ENCODE results near the gene MRPL14.
"Not testable (repeated sequence)": the region's sequence is repeated elsewhere in the genome, so short reads cannot be mapped to it uniquely, and the experiment has no call there.

The MRPL14 gene

GRCh38 chr6:44145839-44146238, 18.6 kb upstream of the MRPL14 start:
- H3K27ac Mint-ChIP-seq (ENCODE audit: low read depth), result no peak overlapping the region
- H3K36me3 Mint-ChIP-seq (ENCODE audit: insufficient read depth), result peaks cover 21% of the 10 kb centered on the region
- H3K4me1 Mint-ChIP-seq, result no peaks in the 10 kb centered on the region
- ATAC-seq (replicated peaks; ENCODE audit: extremely low read depth, poor library complexity, severe bottlenecking), result no peak
- DNase-seq (ENCODE audit: low spot score in 2 of 2), result no peak
- H3K4me3 Mint-ChIP-seq, result no peak overlapping the region
- no peaks in the 10 kb centered on the region for H3K9me3 Mint-ChIP-seq
- H3K27me3 Mint-ChIP-seq, result no peaks in the 10 kb centered on the region

GRCh38 chr6:44144536-44144935, 17.3 kb upstream of the MRPL14 start:
- H3K9me3 Mint-ChIP-seq; ATAC-seq (replicated peaks; ENCODE audit: extremely low read depth, poor library complexity, severe bottlenecking); DNase-seq (ENCODE audit: low spot score in 2 of 2); H3K4me3 Mint-ChIP-seq; H3K27ac Mint-ChIP-seq (ENCODE audit: low read depth); H3K27me3 Mint-ChIP-seq; H3K4me1 Mint-ChIP-seq: not testable (repeated sequence)
- peaks cover 24% of the 10 kb centered on the region for H3K36me3 Mint-ChIP-seq (ENCODE audit: insufficient read depth)

GRCh38 chr6:44143731-44144130, 16.5 kb upstream of the MRPL14 start:
- no peak overlapping the region for H3K4me3 Mint-ChIP-seq
- DNase-seq (ENCODE audit: low spot score in 2 of 2), result no peak
- H3K27ac Mint-ChIP-seq (ENCODE audit: low read depth), result no peak overlapping the region
- peaks cover 23% of the 10 kb centered on the region for H3K36me3 Mint-ChIP-seq (ENCODE audit: insufficient read depth)
- H3K9me3 Mint-ChIP-seq, result no peaks in the 10 kb centered on the region
- no peaks in the 10 kb centered on the region for H3K27me3 Mint-ChIP-seq
- H3K4me1 Mint-ChIP-seq, result no peaks in the 10 kb centered on the region
- ATAC-seq (replicated peaks; ENCODE audit: extremely low read depth, poor library complexity, severe bottlenecking), result no peak

GRCh38 chr6:44142835-44143234, 15.6 kb upstream of the MRPL14 start:
- H3K4me3 Mint-ChIP-seq, result no peak overlapping the region
- DNase-seq (ENCODE audit: low spot score in 2 of 2) (no peak), ATAC-seq (replicated peaks; ENCODE audit: extremely low read depth, poor library complexity, severe bottlenecking) (no peak)
- H3K4me1 Mint-ChIP-seq, result no peaks in the 10 kb centered on the region
- no peak overlapping the region for H3K27ac Mint-ChIP-seq (ENCODE audit: low read depth)
- H3K36me3 Mint-ChIP-seq (ENCODE audit: insufficient read depth), result peaks cover 24% of the 10 kb centered on the region
- no peaks in the 10 kb centered on the region for H3K27me3 Mint-ChIP-seq
- no peaks in the 10 kb centered on the region for H3K9me3 Mint-ChIP-seq

GRCh38 chr6:44139351-44139743, 12.1 kb upstream of the MRPL14 start:
- Mint-ChIP-seq H3K27me3 (no peaks in the 10 kb centered on the region), H3K9me3 (no peaks in the 10 kb centered on the region), H3K4me1 (peaks cover 10% of the 10 kb centered on the region), H3K27ac (ENCODE audit: low read depth) (peak overlapping the region; percentile 54), H3K36me3 (ENCODE audit: insufficient read depth) (peaks cover 25% of the 10 kb centered on the region), H3K4me3 (no peak overlapping the region)
- DNase-seq (ENCODE audit: low spot score in 2 of 2) (no peak), ATAC-seq (replicated peaks; ENCODE audit: extremely low read depth, poor library complexity, severe bottlenecking) (no peak)

GRCh38 chr6:44138717-44139350, 11.6 kb upstream of the MRPL14 start:
- Mint-ChIP-seq H3K4me1 (peaks cover 13% of the 10 kb centered on the region), H3K36me3 (ENCODE audit: insufficient read depth) (peaks cover 27% of the 10 kb centered on the region), H3K27me3 (no peaks in the 10 kb centered on the region), H3K9me3 (no peaks in the 10 kb centered on the region), H3K4me3 (no peak overlapping the region), H3K27ac (ENCODE audit: low read depth) (no peak overlapping the region)
- ATAC-seq (replicated peaks; ENCODE audit: extremely low read depth, poor library complexity, severe bottlenecking) (no peak), DNase-seq (ENCODE audit: low spot score in 2 of 2) (no peak)

GRCh38 chr6:44135875-44136274, 8.6 kb upstream of the MRPL14 start:
- Mint-ChIP-seq H3K27ac (ENCODE audit: low read depth) (peak overlapping the region; percentile 87), H3K9me3 (no peaks in the 10 kb centered on the region)

GRCh38 chr6:44135173-44135758, 8.0 kb upstream of the MRPL14 start:
- Mint-ChIP-seq H3K9me3 (no peaks in the 10 kb centered on the region), H3K36me3 (ENCODE audit: insufficient read depth) (peaks cover 19% of the 10 kb centered on the region), H3K4me1 (peaks cover 36% of the 10 kb centered on the region), H3K27me3 (no peaks in the 10 kb centered on the region), H3K27ac (ENCODE audit: low read depth) (peak overlapping the region; percentile 87), H3K4me3 (no peak overlapping the region)
- ATAC-seq (replicated peaks; ENCODE audit: extremely low read depth, poor library complexity, severe bottlenecking) (no peak), DNase-seq (ENCODE audit: low spot score in 2 of 2) (no peak)

More at GRCh38 chr6:44135875-44136274, 8.6 kb upstream of the MRPL14 start:
- Mint-ChIP-seq H3K4me3 (no peak overlapping the region), H3K4me1 (peaks cover 36% of the 10 kb centered on the region), H3K36me3 (ENCODE audit: insufficient read depth) (peaks cover 22% of the 10 kb centered on the region), H3K27me3 (no peaks in the 10 kb centered on the region)
- DNase-seq (ENCODE audit: low spot score in 2 of 2) (no peak), ATAC-seq (replicated peaks; ENCODE audit: extremely low read depth, poor library complexity, severe bottlenecking) (no peak)

GRCh38 chr6:44133981-44134711, 6.9 kb upstream of the MRPL14 start:
- no peak for ATAC-seq (replicated peaks; ENCODE audit: extremely low read depth, poor library complexity, severe bottlenecking)
- Mint-ChIP-seq H3K27ac (ENCODE audit: low read depth) (peak overlapping the region; percentile 87), H3K4me1 (peaks cover 43% of the 10 kb centered on the region), H3K4me3 (no peak overlapping the region), H3K36me3 (ENCODE audit: insufficient read depth) (peaks cover 14% of the 10 kb centered on the region), H3K9me3 (no peaks in the 10 kb centered on the region), H3K27me3 (no peaks in the 10 kb centered on the region)
- no peak for DNase-seq (ENCODE audit: low spot score in 2 of 2)

- H3K27me3 Mint-ChIP-seq, result no peaks in the 10 kb centered on the region
- H3K9me3 Mint-ChIP-seq, result no peaks in the 10 kb centered on the region
- peaks cover 11% of the 10 kb centered on the region for H3K36me3 Mint-ChIP-seq (ENCODE audit: insufficient read depth)
- no peak for DNase-seq (ENCODE audit: low spot score in 2 of 2)
- no peak overlapping the region for H3K27ac Mint-ChIP-seq (ENCODE audit: low read depth)
- H3K4me1 Mint-ChIP-seq, result peaks cover 46% of the 10 kb centered on the region
- no peak for ATAC-seq (replicated peaks; ENCODE audit: extremely low read depth, poor library complexity, severe bottlenecking)
- no peak overlapping the region for H3K4me3 Mint-ChIP-seq
These were observed 6.0 kb upstream of the MRPL14 start for GRCh38 chr6:44133003-44133931.

- no peak for ATAC-seq (replicated peaks; ENCODE audit: extremely low read depth, poor library complexity, severe bottlenecking)
- peaks cover 9% of the 10 kb centered on the region for H3K36me3 Mint-ChIP-seq (ENCODE audit: insufficient read depth)
- no peak overlapping the region for H3K27ac Mint-ChIP-seq (ENCODE audit: low read depth)
- DNase-seq (ENCODE audit: low spot score in 2 of 2), result no peak
- H3K9me3 Mint-ChIP-seq, result no peaks in the 10 kb centered on the region
- H3K27me3 Mint-ChIP-seq, result no peaks in the 10 kb centered on the region
- H3K4me3 Mint-ChIP-seq, result no peak overlapping the region
- peaks cover 49% of the 10 kb centered on the region for H3K4me1 Mint-ChIP-seq
These were observed 5.2 kb upstream of the MRPL14 start for GRCh38 chr6:44132476-44132875.

GRCh38 chr6:44131892-44132291, 4.6 kb upstream of the MRPL14 start:
- Mint-ChIP-seq H3K4me3 (no peak overlapping the region), H3K27ac (ENCODE audit: low read depth) (no peak overlapping the region)
- no peak for ATAC-seq (replicated peaks; ENCODE audit: extremely low read depth, poor library complexity, severe bottlenecking)

More at GRCh38 chr6:44131892-44132291, 4.6 kb upstream of the MRPL14 start:
- Mint-ChIP-seq H3K36me3 (ENCODE audit: insufficient read depth) (peaks cover 10% of the 10 kb centered on the region), H3K4me1 (peaks cover 49% of the 10 kb centered on the region), H3K27me3 (no peaks in the 10 kb centered on the region), H3K9me3 (no peaks in the 10 kb centered on the region)
- DNase-seq (ENCODE audit: low spot score in 2 of 2), result no peak

Measured in central memory CD8-positive, alpha-beta T cell (primary cell).